Measurements from ENCODE around the gene RASAL2.
A peak's percentile ranks its signal among the peaks of the same experiment; 100 is the strongest.

RASAL2 gene

GRCh38 chr1:178051071-178051470 is 42.8 kb upstream of the RASAL2 start:
- DNase-seq (ENCODE audit: low read depth), result no peak
- H3K4me3 ChIP-seq (ENCODE audit: control insufficient read depth, low read depth, low read length), result no peak overlapping the region
- TF ChIP-seq CTCF (IDR thresholded peaks at IDR 0.05; ENCODE audit: control insufficient read depth, insufficient read depth, low read depth, low read length, missing control alignments), result no peak

- no peak for TF ChIP-seq CTCF (IDR thresholded peaks at IDR 0.05; ENCODE audit: control insufficient read depth, insufficient read depth, low read depth, low read length, missing control alignments)
- DNase-seq (ENCODE audit: low read depth), result no peak
These were observed 41.0 kb upstream of the RASAL2 start for GRCh38 chr1:178052650-178053461.

GRCh38 chr1:178055093-178055492 is 38.8 kb upstream of the RASAL2 start:
- no peak for DNase-seq (ENCODE audit: low read depth)
- no peak overlapping the region for H3K4me3 ChIP-seq (ENCODE audit: control insufficient read depth, low read depth, low read length)
- TF ChIP-seq CTCF (IDR thresholded peaks at IDR 0.05; ENCODE audit: control insufficient read depth, insufficient read depth, low read depth, low read length, missing control alignments), result peak; percentile 27

More at GRCh38 chr1:178052650-178053461, 41.0 kb upstream of the RASAL2 start:
- no peak overlapping the region for H3K4me3 ChIP-seq (ENCODE audit: control insufficient read depth, low read depth, low read length)

- DNase-seq (ENCODE audit: low read depth), result no peak
- H3K4me3 ChIP-seq (ENCODE audit: control insufficient read depth, low read depth, low read length), result no peak overlapping the region
- no peak for TF ChIP-seq CTCF (IDR thresholded peaks at IDR 0.05; ENCODE audit: control insufficient read depth, insufficient read depth, low read depth, low read length, missing control alignments)
These were observed 38.0 kb upstream of the RASAL2 start for GRCh38 chr1:178055779-178056471.

- H3K4me3 ChIP-seq (ENCODE audit: control insufficient read depth, low read depth, low read length), result no peak overlapping the region
- no peak for DNase-seq (ENCODE audit: low read depth)
- TF ChIP-seq CTCF (IDR thresholded peaks at IDR 0.05; ENCODE audit: control insufficient read depth, insufficient read depth, low read depth, low read length, missing control alignments), result no peak
These were observed 36.7 kb upstream of the RASAL2 start for GRCh38 chr1:178057141-178057765.

- no peak overlapping the region for H3K4me3 ChIP-seq (ENCODE audit: control insufficient read depth, low read depth, low read length)
- TF ChIP-seq CTCF (IDR thresholded peaks at IDR 0.05; ENCODE audit: control insufficient read depth, insufficient read depth, low read depth, low read length, missing control alignments), result no peak
- no peak for DNase-seq (ENCODE audit: low read depth)
These were observed 35.9 kb upstream of the RASAL2 start for GRCh38 chr1:178057912-178058534.
